Loucy (cell line): ENCODE results near the gene DCLRE1C.
"Not testable (repeated sequence)": the region's sequence is repeated elsewhere in the genome, so short reads cannot be mapped to it uniquely, and the experiment has no call there.

Experiments used
- CTCF ChIP-seq: fragments of 200-600 bp; sonication (generic); conservative IDR thresholded peaks from 2 replicates; pipeline ENCODE4 v1.5.1; 2014; ENCODE audit warnings: mild to moderate bottlenecking, antibody characterized with exemption, low read length
- EZH2phosphoT487 ChIP-seq: fragments of 200-600 bp; IDR thresholded peaks from 2 replicates; pipeline ENCODE4 v1.6.1; 2018; ENCODE audit warnings: antibody characterized with exemption, mild to moderate bottlenecking, moderate library complexity, borderline replicate concordance

GRCh38 chr10:14938971-14939370, 14.9 kb downstream of the DCLRE1C start:
- not testable (repeated sequence) for TF ChIP-seq CTCF, EZH2phosphoT487
